Gastrocnemius medialis (tissue), 4 donors: ENCODE measurements around the gene VIT. TPM values are rescaled to one million over a fixed set of nuclear protein-coding genes. Genes with fewer than 3 reads are reported as not detected.

Source experiments
- ATAC-seq, 2 donors: fragments of 150-250 bp; one replicate each; pipeline ENCODE4 v1.9.1; 2016
- DNase-seq, 2 donors: peaks; one replicate each; pipeline ENCODE4 v3.0.0-alpha.2; 2019
- H3K27ac ChIP-seq, 4 donors: fragments of 200-600 bp; sonication (generic); 1 replicate in 1 of 4; 2 replicates in 3 of 4; pipeline ENCODE4 v1.5.1; 2016 to 2018; ENCODE audit warnings: mild to moderate bottlenecking in 2 of 4, moderate library complexity in 1 of 4
- H3K27me3 ChIP-seq, 3 donors: fragments of 200-600 bp; sonication (generic) in 2 of 3; 1 replicate in 1 of 3; 2 replicates in 2 of 3; pipeline versions ENCODE4 v1.5.1 to v1.6.0; 2016 to 2019; ENCODE audit warnings: mild to moderate bottlenecking in 1 of 3, moderate library complexity in 1 of 3
- H3K36me3 ChIP-seq, 2 donors: fragments of 200-600 bp; sonication (generic) in 1 of 2; one replicate each; pipeline ENCODE4 v1.5.1; 2017 to 2018
- H3K4me1 ChIP-seq, 2 donors: fragments of 200-600 bp; sonication (generic) in 1 of 2; one replicate each; pipeline ENCODE4 v1.5.1; 2016 to 2017; ENCODE audit warnings: mild to moderate bottlenecking in 2 of 2
- H3K4me3 ChIP-seq, 4 donors: fragments of 200-600 bp; sonication (generic) in 3 of 4; 1 replicate in 1 of 4; 2 replicates in 3 of 4; pipeline ENCODE4 v1.5.1; 2016 to 2019; ENCODE audit warnings: mild to moderate bottlenecking in 2 of 4
- H3K9me3 ChIP-seq, 3 donors: fragments of 200-600 bp; sonication (generic) in 2 of 3; 1 replicate in 1 of 3; 2 replicates in 2 of 3; pipeline ENCODE4 v1.5.1; 2016 to 2019
- POLR2A ChIP-seq, 2 donors: fragments of 450-650 bp; IDR thresholded peaks; one replicate each; pipeline ENCODE4 v1.6.1; 2017; ENCODE audit warnings: antibody characterized with exemption in 2 of 2, mild to moderate bottlenecking in 2 of 2, moderate library complexity in 2 of 2
- in situ Hi-C, 4 donors: fragments of 200-750 bp; cut with MboI; loops; one replicate each; pipeline versions ENCODE4 v1.15.0 to v1.8.0; 2017; ENCODE audit warnings: low sequenced_read_pairs in 4 of 4
- intact Hi-C: fragments of 100-400 bp; cut with DNase I; formaldehyde crosslinking; loops from one replicate; pipeline ENCODE4 v1.15.1; 2023; ENCODE audit warnings: low total_unique reads
- total RNA-seq, 4 donors: library from RNA; depleted of rRNA; stranded (reverse); fragments of >200 nt; gene quantifications; one replicate each; pipeline versions ENCODE4 v1.1.0 to v1.2.3, GENCODE V29; 2016
- TF ChIP-seq, protein P1 (sequence below), 5 experiments: fragments of 450-650 bp in 3 of 5; fragments of 200-600 bp in 2 of 5; sonication (generic) in 2 of 5; IDR thresholded peaks in 4 of 5; conservative IDR thresholded peaks in 1 of 5; 1 replicate in 4 of 5; 2 replicates in 1 of 5; pipeline ENCODE4 v1.5.1; 2016 to 2019; ENCODE audit warnings: antibody characterized with exemption in 5 of 5, mild to moderate bottlenecking in 3 of 5, moderate library complexity in 3 of 5

The VIT gene
- total RNA-seq, 4 donors from 2014 or later: 14.4 to 27.3 (median 17.6) TPM

DNA sequence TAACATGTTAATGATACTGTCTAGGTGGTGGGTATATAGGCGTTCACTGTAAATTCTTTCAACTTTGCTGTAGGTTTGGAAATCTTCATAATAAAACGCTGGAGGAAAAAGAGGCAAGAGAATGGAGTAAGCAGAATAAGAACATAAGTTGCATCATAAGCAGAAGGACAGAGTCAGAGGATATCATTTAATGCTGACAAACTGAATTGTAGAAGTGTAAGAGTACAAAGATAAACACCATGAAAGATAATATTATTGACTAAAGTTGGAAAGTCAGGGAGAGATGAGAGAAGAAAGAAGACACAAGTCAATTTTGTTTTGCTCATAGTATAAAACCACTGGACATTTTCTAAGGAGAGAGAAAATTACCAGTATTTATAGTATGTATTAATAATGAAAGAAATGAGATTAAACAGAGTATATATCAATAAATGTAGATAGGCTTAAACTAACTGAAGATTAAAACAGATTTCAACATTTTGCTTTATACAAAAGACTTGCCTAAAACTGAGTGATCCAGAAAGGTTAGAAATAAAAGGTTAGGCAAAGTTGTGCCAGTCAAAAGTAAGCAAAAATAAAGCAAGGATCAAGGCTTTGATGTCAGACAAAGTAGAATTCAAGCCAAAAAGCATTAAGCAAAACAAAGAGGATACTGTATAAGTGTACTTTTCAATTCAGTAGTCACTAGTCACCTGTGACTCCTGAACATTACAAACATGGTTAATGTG, 42.4 kb upstream of the VIT start:
- H3K27me3 ChIP-seq: no peaks in the 10 kb centered on the region
- in situ Hi-C loops (loop anchor here in 3 of 4 donors (10.0 to 25.0 kb wide), 2 partner anchors 59 to 117 kb away; partner anchors contain the start of gene FEZ2 (in 1 of the 3)), intact Hi-C loops (no loop called here)

DNA sequence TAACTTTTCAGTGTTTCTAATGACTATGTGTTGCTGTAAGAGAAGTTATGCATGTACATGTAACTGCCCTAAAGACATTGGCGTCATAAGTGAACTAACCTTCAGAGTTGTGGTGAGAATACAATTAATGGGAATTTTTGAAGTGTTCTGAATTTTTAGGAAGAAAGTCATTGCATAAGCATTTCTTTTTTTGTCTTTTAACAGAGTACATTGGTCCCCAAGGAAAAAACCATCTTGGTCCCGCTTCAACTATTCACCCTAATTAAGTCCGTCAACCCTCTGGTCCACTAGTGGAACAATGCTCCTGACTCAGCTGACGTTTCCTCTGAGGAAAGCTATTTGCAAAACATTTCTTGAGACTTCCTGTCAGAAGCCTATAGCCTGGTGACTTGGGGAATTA, 41.1 kb upstream of the VIT start:
- DNase-seq (no peak), ATAC-seq (peak; percentile 9 to 31)
- intact Hi-C loops: no loop called here
- Histone ChIP-seq H3K27me3 (no peaks in the 10 kb centered on the region), H3K4me1 (peaks cover 39 to 40% of the 10 kb centered on the region in 2 donors), H3K9me3 (no peaks in the 10 kb centered on the region), H3K4me3 (no peak overlapping the region), H3K36me3 (no peaks in the 10 kb centered on the region), H3K27ac (peak overlapping the region in 3 of 4 donors; percentile 77 to 83 (median 78))
- in situ Hi-C loops: loop anchor here in 3 of 4 donors (10.0 to 25.0 kb wide), 2 partner anchors 61 to 118 kb away; partner anchors contain the start of gene FEZ2 (in 1 of the 3)
- TF ChIP-seq, protein P1, sequence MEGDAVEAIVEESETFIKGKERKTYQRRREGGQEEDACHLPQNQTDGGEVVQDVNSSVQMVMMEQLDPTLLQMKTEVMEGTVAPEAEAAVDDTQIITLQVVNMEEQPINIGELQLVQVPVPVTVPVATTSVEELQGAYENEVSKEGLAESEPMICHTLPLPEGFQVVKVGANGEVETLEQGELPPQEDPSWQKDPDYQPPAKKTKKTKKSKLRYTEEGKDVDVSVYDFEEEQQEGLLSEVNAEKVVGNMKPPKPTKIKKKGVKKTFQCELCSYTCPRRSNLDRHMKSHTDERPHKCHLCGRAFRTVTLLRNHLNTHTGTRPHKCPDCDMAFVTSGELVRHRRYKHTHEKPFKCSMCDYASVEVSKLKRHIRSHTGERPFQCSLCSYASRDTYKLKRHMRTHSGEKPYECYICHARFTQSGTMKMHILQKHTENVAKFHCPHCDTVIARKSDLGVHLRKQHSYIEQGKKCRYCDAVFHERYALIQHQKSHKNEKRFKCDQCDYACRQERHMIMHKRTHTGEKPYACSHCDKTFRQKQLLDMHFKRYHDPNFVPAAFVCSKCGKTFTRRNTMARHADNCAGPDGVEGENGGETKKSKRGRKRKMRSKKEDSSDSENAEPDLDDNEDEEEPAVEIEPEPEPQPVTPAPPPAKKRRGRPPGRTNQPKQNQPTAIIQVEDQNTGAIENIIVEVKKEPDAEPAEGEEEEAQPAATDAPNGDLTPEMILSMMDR (IDR thresholded peaks at IDR 0.05 in 4 of 5, conservative IDR thresholded peaks at IDR 0.05 in 1 of 5): no peak
- TF ChIP-seq POLR2A (IDR thresholded peaks at IDR 0.05): no peak

More for the DNA sequence above, 42.4 kb upstream of the VIT start:
- H3K9me3 ChIP-seq: no peaks in the 10 kb centered on the region
- H3K36me3 ChIP-seq: no peaks in the 10 kb centered on the region
- H3K4me3 ChIP-seq: no peak overlapping the region
- no peak for DNase-seq
- no peak for TF ChIP-seq POLR2A (IDR thresholded peaks at IDR 0.05)
- TF ChIP-seq, protein P1 (IDR thresholded peaks at IDR 0.05 in 4 of 5, conservative IDR thresholded peaks at IDR 0.05 in 1 of 5): no peak
- peak overlapping the region; percentile 68 to 83 (median 78) for H3K27ac ChIP-seq
- peak; percentile 42 to 48 for ATAC-seq
- H3K4me1 ChIP-seq: peaks cover 41 to 43% of the 10 kb centered on the region in 2 donors

DNA sequence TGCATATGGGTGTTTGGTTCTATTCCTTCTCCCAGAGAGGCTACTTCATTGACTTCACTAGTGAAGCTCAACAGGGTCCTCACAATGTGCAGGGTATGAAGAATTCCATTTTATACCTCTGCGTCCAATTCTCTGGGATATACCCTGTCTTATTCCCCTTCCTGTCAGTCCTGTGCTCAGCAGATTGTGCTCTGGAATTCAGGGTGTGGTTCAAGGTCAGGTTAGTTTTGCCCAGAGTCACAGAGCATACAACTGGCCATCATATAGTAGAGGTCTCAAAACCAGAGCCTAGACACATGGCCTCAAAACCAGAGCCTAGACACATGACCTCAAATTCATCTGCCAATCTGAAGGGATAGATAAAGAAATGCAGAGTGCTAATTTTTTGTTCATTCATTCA, 38.8 kb upstream of the VIT start:
- no peak for DNase-seq
- TF ChIP-seq, protein P1 (IDR thresholded peaks at IDR 0.05 in 4 of 5, conservative IDR thresholded peaks at IDR 0.05 in 1 of 5): no peak
- no peak for TF ChIP-seq POLR2A (IDR thresholded peaks at IDR 0.05)
- Histone ChIP-seq H3K36me3 (no peaks in the 10 kb centered on the region), H3K27ac (peak overlapping the region in 3 of 4 donors; percentile 47 to 67 (median 62)), H3K9me3 (no peaks in the 10 kb centered on the region), H3K4me3 (no peak overlapping the region), H3K4me1 (peaks cover 33 to 37% of the 10 kb centered on the region in 2 donors), H3K27me3 (no peaks in the 10 kb centered on the region)
- in situ Hi-C loops (loop anchor here in 3 of 4 donors (10.0 to 25.0 kb wide), 2 partner anchors 63 to 120 kb away; partner anchors contain the start of gene FEZ2 (in 1 of the 3)), intact Hi-C loops (no loop called here)
- ATAC-seq: no peak

DNA sequence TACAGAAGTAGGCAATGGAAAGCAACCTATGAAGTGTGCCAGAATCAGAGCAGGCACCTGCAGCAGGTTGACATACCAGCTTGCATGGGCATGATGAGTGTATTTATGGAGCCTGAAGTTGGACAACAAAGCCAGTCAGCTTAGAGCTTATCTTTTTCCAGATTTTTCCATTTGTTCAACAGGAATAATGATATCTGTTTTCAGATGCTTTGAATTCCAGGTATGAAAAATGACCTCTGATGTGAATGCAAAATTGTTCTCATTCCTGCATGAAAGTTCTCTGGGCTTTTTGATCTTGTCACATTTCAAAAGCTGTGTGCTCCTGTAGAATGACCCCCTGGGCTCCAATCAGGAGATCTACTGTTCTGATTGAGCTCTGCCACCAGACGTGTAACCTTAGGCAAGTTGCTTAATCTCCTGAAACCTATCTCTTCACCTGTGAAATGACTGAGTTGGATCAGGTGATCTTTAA, 38.2 kb upstream of the VIT start:
- intact Hi-C loops: no loop called here
- in situ Hi-C loops: loop anchor here in 3 of 4 donors (10.0 to 25.0 kb wide), 2 partner anchors 64 to 121 kb away; partner anchors contain the start of gene FEZ2 (in 1 of the 3)
- no peaks in the 10 kb centered on the region for H3K9me3 ChIP-seq
- no peak for TF ChIP-seq POLR2A (IDR thresholded peaks at IDR 0.05)
- TF ChIP-seq, protein P1 (IDR thresholded peaks at IDR 0.05 in 4 of 5, conservative IDR thresholded peaks at IDR 0.05 in 1 of 5): no peak
- peaks cover 34 to 40% of the 10 kb centered on the region in 2 donors for H3K4me1 ChIP-seq
- peak in 1 of 2 donors; percentile 44 for ATAC-seq
- no peak for DNase-seq
- H3K27ac ChIP-seq: peak overlapping the region; percentile 41 to 67 (median 54)
- H3K36me3 ChIP-seq: no peaks in the 10 kb centered on the region
- no peak overlapping the region for H3K4me3 ChIP-seq
- H3K27me3 ChIP-seq: no peaks in the 10 kb centered on the region
